GM10847 (cell line): ENCODE results near the gene PHF13.

ENCODE experiments used
- POLR2A ChIP-seq: IDR thresholded peaks from 2 replicates; pipeline ENCODE4 v1.6.1; 2011; ENCODE audit not compliant: insufficient read length; ENCODE audit errors: extremely low read depth

The PHF13 gene

GRCh38 chr1:6594977-6595740, 18.4 kb upstream of the PHF13 start:
- no peak for TF ChIP-seq POLR2A

- TF ChIP-seq POLR2A, result no peak
Measured at GRCh38 chr1:6596351-6596750, 17.2 kb upstream of the PHF13 start.

DNA sequence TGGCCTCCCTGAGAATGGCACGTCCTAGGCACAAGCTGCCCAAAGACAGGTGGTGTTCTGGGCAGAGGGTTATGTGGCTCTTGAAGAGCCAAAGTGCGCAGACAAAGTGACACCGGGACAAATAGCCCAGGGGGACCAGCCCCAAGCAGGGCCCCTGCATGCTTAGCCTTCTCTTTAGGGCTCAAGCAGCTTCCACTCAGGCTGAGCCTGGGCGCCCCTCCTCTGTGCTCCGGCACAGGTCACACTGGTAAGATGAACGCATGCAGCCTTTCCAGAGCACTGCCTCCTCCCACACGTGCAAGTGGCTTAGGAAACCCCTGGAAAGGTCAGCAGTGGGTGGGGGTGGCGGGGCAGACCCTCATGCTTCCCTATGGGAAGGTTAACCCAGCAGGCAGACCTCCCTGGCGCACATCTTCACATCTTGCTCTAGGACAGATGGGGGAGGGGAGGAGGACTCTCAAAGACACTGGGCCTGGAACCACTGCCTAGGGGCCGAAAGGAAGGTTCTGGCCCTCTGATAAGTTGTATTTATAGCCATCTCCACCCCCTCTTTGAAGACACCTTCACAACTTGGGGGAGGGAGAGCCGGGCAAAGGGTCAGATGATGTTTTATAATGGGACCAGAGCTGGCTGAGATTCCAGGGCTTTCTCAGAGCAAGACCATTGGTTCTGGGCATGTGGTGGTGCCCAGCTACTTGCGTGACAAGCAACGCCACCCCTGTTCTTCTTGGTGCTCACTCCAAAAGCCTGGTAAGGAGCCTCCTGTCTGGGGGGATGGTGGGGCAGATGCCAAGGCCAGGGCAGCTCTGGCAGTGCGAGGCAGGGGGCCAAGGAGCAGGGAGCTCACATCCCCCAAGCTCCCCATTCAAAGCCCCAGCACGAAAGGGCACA, 16.4 kb upstream of the PHF13 start:
- TF ChIP-seq POLR2A, result no peak

DNA sequence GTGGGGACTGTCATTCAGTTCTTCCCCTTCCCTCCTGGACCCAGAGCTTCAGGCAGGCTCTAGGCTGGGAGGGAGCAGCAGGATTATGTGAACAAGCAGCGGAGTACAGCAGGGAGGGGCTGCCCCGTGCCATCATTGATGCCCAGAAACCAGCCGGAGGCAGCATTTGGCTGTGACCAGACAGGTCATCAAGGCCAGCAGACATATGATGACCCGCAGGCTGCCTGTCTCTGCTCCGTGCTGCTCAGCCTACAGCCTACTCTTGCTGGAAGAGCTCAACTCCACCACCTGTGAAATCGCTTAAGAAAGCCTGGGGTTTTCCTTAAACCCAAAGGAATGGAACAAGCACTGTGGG, 15.8 kb upstream of the PHF13 start:
- TF ChIP-seq POLR2A, result no peak

DNA sequence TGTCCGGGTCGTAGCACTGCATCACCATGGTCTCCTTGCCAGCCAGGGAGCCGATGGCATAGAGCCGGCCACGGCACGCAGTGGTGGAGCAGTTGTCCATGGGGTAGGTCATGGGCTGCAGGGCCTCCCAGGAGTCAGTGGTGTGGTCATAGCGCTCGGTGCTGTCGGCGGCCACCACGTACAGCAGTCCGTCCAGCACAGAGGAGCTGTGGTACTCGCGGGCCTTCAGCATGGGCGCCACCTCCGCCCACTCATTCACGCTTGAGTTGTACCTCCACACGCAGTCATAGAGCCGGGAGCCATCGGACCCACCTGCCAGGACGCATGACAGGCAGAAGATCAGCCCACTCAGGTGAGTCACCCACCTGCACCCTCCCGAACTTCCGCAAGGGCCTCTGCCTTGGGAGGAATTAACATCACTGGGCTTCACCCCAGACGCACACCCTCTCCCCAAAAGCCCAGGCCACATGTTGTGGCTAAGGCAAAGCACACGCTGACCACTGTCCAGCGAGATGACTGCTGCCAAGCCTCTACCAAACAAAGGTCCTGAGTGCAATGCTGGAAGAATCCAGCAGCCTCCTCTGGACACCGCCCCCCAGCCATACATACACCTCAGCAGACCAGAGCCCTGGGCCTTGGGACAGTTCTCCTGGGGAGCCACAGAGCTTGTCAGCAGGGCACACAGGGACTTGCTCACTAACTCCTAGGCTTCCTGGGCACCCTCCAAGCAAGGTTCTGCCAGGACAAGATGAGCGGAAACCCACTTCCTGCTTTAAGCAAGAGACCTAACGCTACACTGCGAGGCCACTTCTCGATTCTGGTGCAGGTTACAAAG, 14.2 kb upstream of the PHF13 start:
- no peak for TF ChIP-seq POLR2A

- TF ChIP-seq POLR2A, result no peak
Measured at GRCh38 chr1:6600410-6601048, 13.0 kb upstream of the PHF13 start.

GRCh38 chr1:6601049-6601922, 12.2 kb upstream of the PHF13 start:
- TF ChIP-seq POLR2A, result no peak

DNA sequence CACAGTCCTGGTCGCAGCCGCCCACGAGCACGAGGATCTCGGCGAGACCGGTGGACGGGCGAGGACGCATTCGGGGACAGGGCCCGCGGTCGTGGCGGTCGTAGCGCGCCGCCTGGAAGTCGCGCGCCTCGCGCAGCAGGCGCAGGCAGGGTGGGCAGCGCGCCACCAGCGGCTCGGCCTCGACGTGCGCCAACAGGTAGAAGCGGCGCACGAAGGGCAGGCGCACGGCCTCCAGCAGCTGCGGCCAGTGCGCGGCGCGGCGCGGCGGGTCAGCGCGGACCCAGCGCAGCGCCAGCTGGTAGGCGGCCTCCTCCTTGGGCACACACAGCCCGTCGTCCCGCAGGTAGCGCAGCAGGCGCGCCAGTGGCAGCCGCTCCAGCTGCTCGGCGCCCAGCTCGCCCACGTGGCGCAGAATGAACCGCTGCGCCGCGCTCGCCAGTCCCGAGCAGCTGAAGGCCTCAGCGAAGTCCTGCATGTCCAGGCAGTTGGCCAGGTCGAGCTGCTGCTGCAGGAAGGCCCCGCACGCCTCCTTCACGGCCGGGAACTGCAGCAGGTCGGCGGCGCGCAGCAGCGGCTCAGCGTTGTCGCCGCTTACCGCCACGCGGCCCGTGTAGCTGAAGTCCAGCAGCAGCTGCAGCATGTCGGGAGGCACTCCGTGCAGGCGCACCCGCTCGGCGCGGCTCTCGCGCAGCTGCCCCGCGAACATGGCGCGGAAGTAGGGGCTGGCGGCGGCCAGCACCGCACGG, 11.4 kb upstream of the PHF13 start:
- no peak for TF ChIP-seq POLR2A

DNA sequence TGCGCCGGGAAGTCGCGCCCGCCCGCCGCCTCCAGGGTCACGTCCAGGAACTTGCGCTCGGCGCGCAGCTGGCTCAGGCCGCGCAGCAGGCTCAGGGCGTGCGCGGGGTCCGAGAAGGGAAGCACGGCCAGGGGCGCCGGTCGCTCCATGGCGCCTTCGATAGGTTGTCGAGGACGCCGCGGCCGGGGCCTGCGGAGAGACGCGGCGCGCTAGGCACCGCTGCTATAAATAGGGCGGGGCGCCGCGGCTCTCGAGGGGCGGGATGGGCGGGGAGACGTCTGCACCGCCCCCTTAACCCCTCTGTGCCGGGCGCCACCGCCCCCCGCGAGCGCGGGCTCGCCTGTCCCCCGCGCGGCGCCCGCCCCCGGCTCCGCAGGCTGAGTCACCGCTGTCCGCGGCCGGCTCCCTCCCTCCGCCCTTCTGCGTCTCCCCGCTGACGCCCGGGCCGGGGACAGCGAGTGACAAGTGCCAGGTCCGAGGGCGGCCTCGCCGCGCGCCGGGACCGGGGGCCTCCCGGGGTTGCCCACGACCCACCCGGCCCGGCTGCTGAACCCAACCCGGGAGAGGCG, 10.8 kb upstream of the PHF13 start, which contains the start of gene KLHL21:
Gene KLHL21, minus strand, starts transcription at position 201 of the 569 bp plus-strand sequence. Its CDS starts 52 bp downstream, at position 149.
- TF ChIP-seq POLR2A, result peak; percentile 78

GRCh38 chr1:6603238-6603914, 10.2 kb upstream of the PHF13 start:
- no peak for TF ChIP-seq POLR2A

DNA sequence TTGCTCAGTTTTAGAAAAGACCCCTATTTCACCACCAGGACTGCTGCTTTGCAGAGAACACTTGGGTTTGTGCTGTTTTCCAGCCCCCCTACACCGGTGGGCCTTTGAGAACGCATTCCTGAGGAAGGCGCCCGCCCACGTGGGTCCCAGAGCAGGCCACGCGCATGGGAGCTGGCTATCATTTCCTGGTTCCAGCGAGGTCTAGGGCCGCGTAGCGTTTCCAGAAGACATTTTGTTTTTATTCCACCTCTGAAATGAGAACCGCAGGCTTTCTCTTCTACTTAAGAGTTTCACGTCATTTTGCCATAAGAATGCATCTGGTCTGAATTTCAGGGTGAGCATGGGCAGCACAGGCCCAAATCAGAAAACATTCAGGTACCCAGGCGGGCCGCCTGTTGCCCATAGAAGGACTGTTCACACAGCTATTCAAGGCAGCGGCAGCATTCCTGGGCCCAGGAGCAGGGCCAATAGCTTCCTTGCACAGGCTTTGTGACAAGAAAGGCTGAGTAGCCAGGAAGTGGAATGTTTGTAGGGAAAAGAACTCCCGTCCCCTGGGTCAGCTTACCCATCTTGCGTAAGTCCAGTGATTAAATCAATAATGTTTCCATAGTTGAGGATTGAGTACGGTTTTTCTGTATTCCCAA, 9.5 kb upstream of the PHF13 start:
- TF ChIP-seq POLR2A, result no peak
